GM19452 (cell line): ENCODE measurements around the gene TIPRL.

Experiments
- ATAC-seq: cut with Tn5 transposase; IDR thresholded peaks from one replicate; pipeline ENCODE4 v1.9.1; 2021; ENCODE audit not compliant: unreplicated experiment

The TIPRL gene

DNA sequence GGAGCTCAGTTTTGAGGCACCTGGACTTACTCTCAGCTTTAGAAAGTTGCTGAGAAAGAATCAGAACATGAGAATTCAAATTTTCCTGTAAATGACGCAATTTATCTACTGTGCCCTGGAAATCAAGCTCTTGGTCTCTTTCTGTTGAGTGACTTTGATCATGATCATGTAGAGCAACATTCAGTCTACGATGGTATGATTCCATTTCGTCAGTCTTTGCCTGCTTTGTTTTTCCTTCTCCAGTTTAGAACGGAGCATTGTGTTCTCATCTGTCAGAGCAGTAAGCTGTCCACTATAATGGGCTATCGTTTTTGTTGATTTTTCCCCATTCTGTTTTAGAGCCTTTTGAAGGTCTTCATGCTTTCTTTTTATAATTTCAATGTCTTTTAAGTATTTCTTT lies 67.7 kb downstream of the TIPRL start:
- no peak for ATAC-seq
